Renal cortical epithelial cell (primary cell): ENCODE measurements around the gene NOVA1. TPM values are rescaled to one million over a fixed set of nuclear protein-coding genes. Genes with fewer than 3 reads are reported as not detected.
"Not testable (repeated sequence)": the region's sequence is repeated elsewhere in the genome, so short reads cannot be mapped to it uniquely, and the experiment has no call there.

Source experiments
- DNase-seq: peaks from one replicate; pipeline ENCODE4 v3.0.0-alpha.2; 2011; ENCODE audit warnings: low read depth
- total RNA-seq: library from RNA; depleted of rRNA; stranded (reverse); fragments of >200 nt; gene quantifications from 2 replicates; pipeline ENCODE4 v1.2.3, GENCODE V29; 2014

The NOVA1 gene
- 0.87 and 2.3 TPM in 2 replicates for total RNA-seq

GRCh38 chr14:26597589-26598080, at the start of gene NOVA1:
Gene NOVA1, minus strand, starts transcription at chr14:26598033. Its CDS starts 597 bp downstream, at chr14:26597436.
- peak; percentile 11 for DNase-seq

- DNase-seq: not testable (repeated sequence)
Observed at GRCh38 chr14:26645057-26645456, 47.2 kb upstream of the NOVA1 start.

- DNase-seq: peak; percentile 16
Observed at GRCh38 chr14:26636561-26636960, 38.7 kb upstream of the NOVA1 start.

- DNase-seq: not testable (repeated sequence)
Observed at GRCh38 chr14:26634946-26635345, 37.1 kb upstream of the NOVA1 start.

GRCh38 chr14:26626256-26626655, 28.4 kb upstream of the NOVA1 start:
- DNase-seq: no peak

- DNase-seq: no peak
Observed at GRCh38 chr14:26622611-26623010, 24.8 kb upstream of the NOVA1 start.

GRCh38 chr14:26621807-26622560, 24.2 kb upstream of the NOVA1 start:
- DNase-seq: no peak

GRCh38 chr14:26621364-26621763, 23.5 kb upstream of the NOVA1 start:
- no peak for DNase-seq

GRCh38 chr14:26611259-26611658, 13.4 kb upstream of the NOVA1 start:
- DNase-seq: no peak

- DNase-seq: no peak
Observed at GRCh38 chr14:26606729-26607312, 9.0 kb upstream of the NOVA1 start.

- DNase-seq: no peak
Observed at GRCh38 chr14:26605602-26606001, 7.8 kb upstream of the NOVA1 start.

- DNase-seq: no peak
Observed at GRCh38 chr14:26602902-26603301, 5.1 kb upstream of the NOVA1 start.

- DNase-seq: no peak
Observed at GRCh38 chr14:26601856-26602255, 4.0 kb upstream of the NOVA1 start.

- DNase-seq: no peak
Observed at GRCh38 chr14:26599291-26599690, 1.5 kb upstream of the NOVA1 start.

GRCh38 chr14:26598672-26599131, 869 bp upstream of the NOVA1 start:
- no peak for DNase-seq

- peak; percentile 85 for DNase-seq
Observed at GRCh38 chr14:26598081-26598671, 343 bp upstream of the NOVA1 start.

- DNase-seq: no peak
Observed at GRCh38 chr14:26597071-26597588, 703 bp downstream of the NOVA1 start.

GRCh38 chr14:26596543-26597061, 1.2 kb downstream of the NOVA1 start:
- DNase-seq: peak; percentile 9

GRCh38 chr14:26595926-26596542, 1.8 kb downstream of the NOVA1 start:
- DNase-seq: no peak

- DNase-seq: no peak
Observed at GRCh38 chr14:26594756-26595545, 2.9 kb downstream of the NOVA1 start.

- no peak for DNase-seq
Observed at GRCh38 chr14:26594148-26594547, 3.7 kb downstream of the NOVA1 start.
